Pancreas (tissue), 10 donors: ENCODE data around the gene SPAM1. TPM values are rescaled to one million over a fixed set of nuclear protein-coding genes. Genes with fewer than 3 reads are reported as not detected.
A peak's percentile ranks its signal among the peaks of the same experiment; 100 is the strongest.

Experiments used
- ATAC-seq, 4 donors: fragments of 200-7000 bp; cut with Tn5 transposase; one replicate each; pipeline versions ENCODE4 v1.8.0 to v1.9.1; 2020; ENCODE audit warnings: mild to moderate bottlenecking in 4 of 4, moderate library complexity in 4 of 4
- DNase-seq, 6 donors: peaks; one replicate each; pipeline ENCODE4 v3.0.0-alpha.2; 2020
- FAIRE-seq: peaks from 2 replicates; lab custom pipeline; 2012; peaks lifted over from hg19 to GRCh38; lab: Jason Lieb, UNC
- H3K27ac ChIP-seq, 4 donors: fragments of 200-600 bp; sonication (generic); 1 replicate in 3 of 4; 2 replicates in 1 of 4; pipeline versions ENCODE4 v1.5.0 to v1.8.0; 2020
- H3K27me3 ChIP-seq, 4 donors: fragments of 200-600 bp; one replicate each; pipeline ENCODE4 v1.8.0; 2021
- H3K36me3 ChIP-seq, 3 donors: fragments of 200-600 bp; sonication (generic) in 1 of 3; one replicate each; pipeline versions ENCODE4 v1.5.0 to v1.8.0; 2020 to 2021
- H3K4me1 ChIP-seq, 3 donors: fragments of 200-600 bp; one replicate each; pipeline ENCODE4 v1.8.0; 2021
- H3K4me3 ChIP-seq, 4 donors: fragments of 200-600 bp; sonication (generic) in 2 of 4; one replicate each; pipeline versions ENCODE4 v1.5.0 to v1.8.0; 2020 to 2021
- H3K9me3 ChIP-seq, 4 donors: fragments of 200-600 bp; one replicate each; pipeline ENCODE4 v1.8.0; 2021
- CTCF ChIP-seq, 4 donors: fragments of 200-600 bp; sonication (generic) in 3 of 4; IDR thresholded peaks; one replicate each; pipeline versions ENCODE4 v1.5.0 to v1.8.0; 2021; ENCODE audit warnings: antibody characterized with exemption in 4 of 4
- WGBS, 2 donors: extraction: QIAGEN DNeasy Blood & Tissue Kit; methylation state at CpG; one replicate each; pipeline ENCODE4 v1.1.7; 2013; 5-methylcytosine and 5-hydroxymethylcytosine counted together
- intact Hi-C, 3 donors: fragments of 100-400 bp; cut with DNase I; formaldehyde crosslinking; loops; one replicate each; pipeline versions ENCODE4 v1.11.1 to v1.14.2; 2022
- polyA plus RNA-seq, 2 donors: library from polyadenylated mRNA; stranded (reverse); fragments of 200-250 nt; gene quantifications; one replicate each; pipeline ENCODE4 v1.2.3, GENCODE V29; 2013
- total RNA-seq, 6 donors: library from RNA; stranded (reverse); fragmentation: NEBNext Ultra II Directional in 4 of 6; extraction: Animal tissue kit (Norgen Biotek cat#: 25700) in 4 of 6; gene quantifications; one replicate each; pipeline versions ENCODE4 v1.2.1 to v1.2.4, GENCODE V29; 2021 to 2023
- donor health status: healthy with polysubstance abuse.
- donor health status: DM: no; HTN: no; CAD: no; lungs with moderate emphysema.
- donor health status: DM: no; HTN: no; CAD: no.
- donor health status: control.
- donor health status: control.
- donor health status: Bipolar disorder and iron deficiency.
- donor health status: DM: yes; HTN: yes; CAD: no.
- donor health status: DM: no; HTN: no; CAD: no.
- donor health status: DM: no; HTN: no; CAD: no.
- donor health status: DM: yes; HTN: yes; CAD: no.

Gene SPAM1
- total and polyA plus RNA-seq, 8 donors = 0.12 TPM; not detected in 7

GRCh38 chr7:123917878-123918277 is 7.2 kb upstream of the SPAM1 start:
- ATAC-seq = no peak
- intact Hi-C loops = no loop called here
- Histone ChIP-seq H3K27me3 (no peaks in the 10 kb centered on the region), H3K9me3 (no peaks in the 10 kb centered on the region), H3K4me3 (no peak overlapping the region), H3K36me3 (no peaks in the 10 kb centered on the region), H3K27ac (no peak overlapping the region), H3K4me1 (no peaks in the 10 kb centered on the region)
- DNase-seq = no peak
- WGBS, 2 donors = 90 to 95% methylated on average over 12 of the region's 12 CpGs
- no peak for TF ChIP-seq CTCF (IDR thresholded peaks at IDR 0.05)
- no peak for FAIRE-seq

DNA sequence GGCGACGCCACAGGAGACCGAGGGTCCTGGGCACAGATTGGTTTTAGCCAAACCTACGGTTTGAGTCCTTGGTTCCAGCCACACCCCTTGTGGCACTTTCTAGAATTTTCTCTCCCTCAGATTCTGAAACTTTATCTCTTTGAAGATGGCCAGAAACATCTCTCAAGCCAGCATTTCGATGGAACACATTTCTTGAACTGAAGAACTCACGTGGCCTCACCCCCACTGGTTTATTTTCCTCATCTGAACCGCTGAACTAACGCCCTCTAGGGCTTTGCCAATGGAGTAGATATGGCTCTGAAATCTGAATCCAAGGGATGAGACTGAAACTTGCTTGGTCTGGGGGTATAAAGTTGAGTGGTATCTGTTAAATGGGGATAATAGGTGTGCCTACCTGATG is 6.7 kb upstream of the SPAM1 start:
- DNase-seq (no peak), ATAC-seq (no peak), FAIRE-seq (no peak)
- H3K4me3 ChIP-seq = no peak overlapping the region
- H3K4me1 ChIP-seq = no peaks in the 10 kb centered on the region
- WGBS, 2 donors = 86 to 92% methylated on average over 8 of the region's 8 CpGs
- H3K27ac ChIP-seq = no peak overlapping the region
- no peaks in the 10 kb centered on the region for H3K36me3 ChIP-seq
- no peak for TF ChIP-seq CTCF (IDR thresholded peaks at IDR 0.05)
- H3K9me3 ChIP-seq = no peaks in the 10 kb centered on the region
- intact Hi-C loops = no loop called here
- no peaks in the 10 kb centered on the region for H3K27me3 ChIP-seq

DNA sequence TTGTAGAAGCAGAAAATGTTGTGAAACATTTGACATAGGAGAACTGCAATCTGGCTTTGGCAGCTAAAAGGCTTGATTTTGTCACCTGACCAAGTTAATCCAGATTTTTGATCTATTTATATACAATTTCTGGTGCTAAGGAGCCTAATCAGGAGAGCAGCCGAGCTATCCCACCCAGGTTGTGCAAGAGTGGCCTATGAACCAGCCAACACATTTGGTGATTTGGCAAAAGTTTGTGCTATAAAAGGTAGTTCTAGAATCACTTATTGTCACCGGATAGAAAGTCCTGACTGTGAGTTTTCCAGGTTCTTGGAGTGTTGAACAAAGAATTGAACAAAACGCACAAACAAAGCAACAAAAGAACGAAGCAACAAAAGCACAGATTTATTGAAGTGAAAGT is 1.4 kb upstream of the SPAM1 start:
- FAIRE-seq = no peak

GRCh38 chr7:123929107-123929506 is 4.1 kb downstream of the SPAM1 start:
- no peak for DNase-seq
- Histone ChIP-seq H3K36me3 (no peaks in the 10 kb centered on the region), H3K27ac (no peak overlapping the region), H3K9me3 (no peaks in the 10 kb centered on the region), H3K27me3 (no peaks in the 10 kb centered on the region), H3K4me3 (no peak overlapping the region), H3K4me1 (no peaks in the 10 kb centered on the region)
- intact Hi-C loops = no loop called here
- ATAC-seq = peak in 1 of 4 donors; percentile 35
- no peak for FAIRE-seq
- TF ChIP-seq CTCF (IDR thresholded peaks at IDR 0.05) = no peak

More for the DNA sequence above, 1.4 kb upstream of the SPAM1 start:
- H3K27ac ChIP-seq = no peak overlapping the region
- no peaks in the 10 kb centered on the region for H3K4me1 ChIP-seq
- H3K36me3 ChIP-seq = no peaks in the 10 kb centered on the region
- TF ChIP-seq CTCF (IDR thresholded peaks at IDR 0.05) = no peak
- intact Hi-C loops = no loop called here
- H3K4me3 ChIP-seq = no peak overlapping the region
- no peaks in the 10 kb centered on the region for H3K27me3 ChIP-seq
- DNase-seq (no peak), ATAC-seq (no peak)
- WGBS, 2 donors = 81 to 83% methylated on average over 4 of the region's 4 CpGs
- no peaks in the 10 kb centered on the region for H3K9me3 ChIP-seq

GRCh38 chr7:123929655-123930054 is 4.6 kb downstream of the SPAM1 start:
- no peaks in the 10 kb centered on the region for H3K27me3 ChIP-seq
- H3K4me3 ChIP-seq = no peak overlapping the region
- no peak overlapping the region for H3K27ac ChIP-seq
- intact Hi-C loops = no loop called here
- H3K36me3 ChIP-seq = no peaks in the 10 kb centered on the region
- DNase-seq (no peak), ATAC-seq (no peak), FAIRE-seq (no peak)
- no peaks in the 10 kb centered on the region for H3K4me1 ChIP-seq
- H3K9me3 ChIP-seq = no peaks in the 10 kb centered on the region
- WGBS, 2 donors = 46 to 61% methylated on average over 2 of the region's 2 CpGs
- TF ChIP-seq CTCF (IDR thresholded peaks at IDR 0.05) = no peak
